Panc1 (cell line): ENCODE results near the gene HHAT.

Source experiments
- CTCF ChIP-seq: fragments of 450-650 bp; IDR thresholded peaks from 2 replicates; pipeline ENCODE4 v1.5.1; 2017; ENCODE audit warnings: mild to moderate bottlenecking
- POLR2AphosphoS5 ChIP-seq: IDR thresholded peaks from 2 replicates; pipeline ENCODE4 v1.6.1; 2012; ENCODE audit warnings: mild to moderate bottlenecking, low read depth, low read length, moderate library complexity

- TF ChIP-seq POLR2AphosphoS5, result no peak
- TF ChIP-seq CTCF, result no peak
These were observed 38.1 kb downstream of the HHAT start for GRCh38 chr1:210366767-210367166.
